ENCODE measurements around the gene TMEM132D.

Gene TMEM132D

DNA sequence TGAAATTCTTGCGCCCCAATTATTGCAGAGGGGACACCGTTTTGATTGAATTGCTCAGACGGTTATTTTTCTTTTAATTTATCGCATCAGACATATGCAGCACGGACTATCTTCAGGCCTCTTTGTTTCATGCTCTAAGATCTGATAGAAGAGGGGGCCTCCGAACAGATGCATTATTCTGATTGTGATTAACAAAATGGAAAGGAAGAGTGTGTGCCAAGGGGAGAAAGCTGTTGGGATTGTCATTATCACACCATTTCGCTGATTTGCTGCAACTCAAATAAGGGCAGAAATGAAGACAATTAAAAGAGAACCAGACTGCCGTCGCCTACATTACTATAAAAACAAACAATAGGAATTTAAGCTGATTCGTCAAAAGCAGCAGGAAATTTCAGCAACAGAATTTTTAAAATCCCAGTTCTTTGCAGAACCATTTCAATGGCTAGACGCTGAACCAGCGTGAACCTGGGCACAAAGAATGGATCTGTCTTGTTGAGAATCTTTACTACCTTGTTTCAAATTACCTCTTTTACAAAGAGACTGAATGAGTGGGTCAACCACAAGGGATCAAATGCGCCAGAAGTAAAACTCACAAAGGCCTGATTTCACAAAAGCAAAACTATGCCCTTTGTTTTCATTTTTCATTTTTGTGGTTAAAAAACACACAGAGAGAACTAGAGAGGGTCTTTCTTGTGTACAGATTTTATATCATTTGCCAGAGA, 30.6 kb downstream of the TMEM132D start:
- DNase-seq: no peak

DNA sequence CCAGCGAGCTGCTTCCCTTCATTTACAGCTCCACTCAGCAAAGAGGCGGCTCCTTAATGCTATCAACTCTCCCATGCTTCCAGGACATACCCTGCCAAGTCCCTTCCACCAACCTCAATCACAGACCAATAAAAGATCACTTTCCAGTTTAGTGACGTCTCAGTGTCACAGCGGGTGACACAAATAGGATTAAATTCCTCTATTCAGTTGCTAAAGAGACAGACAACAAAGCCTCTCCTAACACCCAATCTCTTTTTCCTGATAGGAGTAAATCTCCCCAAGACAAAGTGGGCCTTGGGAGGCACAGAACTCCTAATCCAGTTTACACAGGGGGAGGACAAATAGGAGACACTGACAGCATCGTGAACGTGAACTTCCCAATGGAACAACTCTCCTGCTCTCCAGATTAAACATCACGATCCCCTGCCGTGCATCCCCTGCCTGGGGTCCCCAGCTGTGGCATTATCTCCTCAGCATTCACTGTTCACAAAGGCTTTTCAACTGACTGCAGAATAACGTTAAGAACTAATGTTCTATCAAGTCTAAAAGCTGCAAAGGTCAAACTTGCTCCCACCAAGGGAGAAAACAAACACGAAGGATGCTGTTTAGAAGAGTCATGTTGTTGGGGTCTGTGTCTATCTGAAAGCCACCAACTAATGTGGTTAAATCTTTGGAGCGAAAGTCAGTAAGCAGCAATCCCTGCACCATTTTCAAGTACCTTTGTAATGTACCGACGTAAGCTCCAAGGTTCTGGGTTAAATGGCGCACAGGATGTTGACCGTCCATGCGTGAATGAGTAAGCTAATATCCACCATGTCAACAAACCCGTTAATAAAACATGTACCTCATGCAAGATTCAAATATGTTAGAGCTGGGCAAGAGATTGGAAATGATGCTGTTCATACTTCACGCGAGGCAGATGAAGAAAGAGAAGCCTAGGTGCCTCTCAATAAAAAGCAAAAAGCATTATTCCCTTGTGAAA, 31.5 kb downstream of the TMEM132D start:
- no peak for DNase-seq

DNA sequence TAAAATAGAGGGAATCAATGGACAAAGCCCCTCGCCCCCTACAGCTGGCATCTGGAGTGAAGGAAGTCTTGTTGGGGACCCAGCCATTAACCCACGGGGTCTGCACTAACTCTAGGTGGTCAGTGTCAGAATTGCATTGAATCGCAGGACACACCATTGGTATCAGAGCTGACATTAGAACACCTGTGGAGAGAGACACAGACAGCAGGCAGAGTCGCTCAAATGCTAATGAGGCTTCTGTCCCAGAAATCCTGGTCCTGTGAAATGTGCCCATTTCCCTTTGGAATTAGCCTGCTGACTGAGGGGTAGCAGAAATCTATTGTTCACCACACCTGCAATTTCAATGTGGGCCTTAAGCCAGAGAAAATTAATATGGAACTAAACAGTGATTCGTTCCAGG, 33.0 kb downstream of the TMEM132D start:
- no peak for DNase-seq

- no peak for DNase-seq
These were observed 33.7 kb downstream of the TMEM132D start for GRCh38 chr12:129870136-129870535.

DNA sequence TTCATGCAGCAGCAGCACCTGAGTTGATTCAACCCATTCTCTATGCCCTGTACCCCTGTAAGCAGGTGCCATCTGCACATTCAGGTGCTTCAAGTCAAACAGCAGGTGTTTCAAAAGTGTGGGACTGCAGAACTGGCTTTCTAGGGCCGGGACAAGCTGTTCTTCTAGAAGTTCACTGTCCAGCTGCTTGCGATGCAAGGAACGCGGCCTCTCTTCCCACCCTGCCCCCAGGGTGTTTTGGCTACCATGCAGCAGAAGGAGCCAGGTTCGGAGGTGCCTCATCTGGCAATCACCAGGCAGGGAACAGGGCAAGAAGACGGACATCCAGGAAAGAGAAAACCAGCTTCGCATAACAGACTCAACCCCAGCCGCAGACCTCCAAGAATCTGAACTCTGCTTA, 35.2 kb downstream of the TMEM132D start:
- no peak for DNase-seq

GRCh38 chr12:129863938-129864337, 39.9 kb downstream of the TMEM132D start:
- no peak for DNase-seq

DNA sequence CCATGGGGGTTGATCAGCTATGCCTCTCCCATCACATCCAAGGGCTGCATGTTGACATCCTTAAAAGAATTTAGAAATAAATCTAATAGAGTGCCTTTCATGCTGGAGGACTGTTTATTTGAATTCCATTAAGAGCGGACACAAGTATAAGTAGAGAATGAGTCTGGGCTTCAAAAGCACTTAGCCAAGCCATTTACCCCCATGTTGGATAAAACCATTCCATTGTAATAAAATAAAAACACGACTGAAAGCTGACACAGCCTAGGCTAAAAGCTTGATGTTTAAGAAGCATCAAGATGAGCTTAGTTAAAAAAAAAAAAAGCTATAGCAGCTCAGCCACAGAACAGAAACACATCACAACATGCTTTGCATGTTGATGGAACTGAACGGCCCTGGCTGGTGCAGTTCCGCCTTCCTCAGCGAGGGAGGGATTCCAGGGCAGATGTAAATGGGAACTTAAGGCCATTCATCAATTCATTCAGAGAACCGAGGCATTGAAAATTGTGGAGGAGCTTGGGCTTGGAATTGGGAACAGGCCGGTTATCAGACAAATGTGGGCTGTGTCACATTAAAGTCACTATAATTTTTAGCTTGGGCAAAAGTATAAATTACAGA, 41.2 kb downstream of the TMEM132D start:
- DNase-seq: peak; percentile 80

DNA sequence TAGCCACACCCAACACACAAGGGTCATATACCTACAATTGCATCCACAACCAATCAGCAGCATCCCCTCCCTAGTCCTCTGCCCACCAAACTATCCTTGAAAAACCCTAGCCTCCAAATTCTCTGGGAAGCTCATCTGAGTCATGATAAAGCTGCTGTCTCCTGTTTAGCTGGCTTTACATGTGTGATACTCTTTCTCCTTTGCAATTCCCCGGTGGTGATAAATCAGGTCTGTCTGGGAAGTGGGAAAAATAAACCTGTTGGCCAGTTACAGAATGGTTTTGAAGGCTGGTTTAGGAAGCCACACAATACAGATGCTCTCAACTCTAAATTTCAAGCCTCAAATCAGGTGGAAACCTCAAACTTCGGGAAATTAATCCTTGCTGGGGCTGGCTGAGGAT, 41.9 kb downstream of the TMEM132D start:
- DNase-seq: no peak

DNA sequence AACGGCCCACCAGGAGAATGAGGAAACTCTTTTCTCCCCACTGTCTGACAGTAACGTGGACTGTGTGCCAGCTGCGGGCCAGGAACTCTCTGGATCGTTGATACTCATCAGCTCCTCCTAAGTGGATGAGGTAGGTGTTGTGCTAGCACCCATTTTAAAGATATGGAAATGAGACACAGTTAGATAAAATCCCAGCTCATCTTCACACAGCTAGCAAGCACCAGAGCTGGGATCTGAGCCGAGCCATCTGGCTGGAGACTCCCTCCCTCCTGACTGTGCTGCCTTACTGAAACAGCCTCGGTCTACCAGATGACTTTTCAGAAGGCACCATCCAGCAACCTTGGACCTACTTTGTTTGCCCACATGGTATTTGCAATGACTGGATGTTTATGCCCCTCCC, 49.2 kb downstream of the TMEM132D start:
- DNase-seq: no peak

DNA sequence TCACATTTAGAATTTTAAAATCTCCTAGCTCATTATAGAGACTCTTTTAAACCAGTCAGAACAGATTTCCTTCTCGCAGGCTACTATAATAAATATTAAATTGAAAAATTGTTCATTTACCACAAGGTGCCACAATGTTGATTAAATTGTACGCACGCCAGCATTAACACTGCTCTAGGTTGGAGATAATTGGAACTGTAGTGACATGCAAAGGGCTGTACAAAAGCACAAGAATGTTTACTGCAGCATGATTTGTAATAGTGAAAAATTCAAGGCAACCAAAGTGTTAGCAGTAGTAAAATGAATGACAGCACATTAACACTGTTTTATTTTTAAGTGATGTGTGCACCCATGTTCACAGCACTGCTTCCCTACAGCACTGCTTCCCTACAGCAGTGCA, 52.5 kb downstream of the TMEM132D start:
- DNase-seq: no peak

GRCh38 chr12:129848876-129849275, 54.9 kb downstream of the TMEM132D start:
- DNase-seq: no peak

DNA sequence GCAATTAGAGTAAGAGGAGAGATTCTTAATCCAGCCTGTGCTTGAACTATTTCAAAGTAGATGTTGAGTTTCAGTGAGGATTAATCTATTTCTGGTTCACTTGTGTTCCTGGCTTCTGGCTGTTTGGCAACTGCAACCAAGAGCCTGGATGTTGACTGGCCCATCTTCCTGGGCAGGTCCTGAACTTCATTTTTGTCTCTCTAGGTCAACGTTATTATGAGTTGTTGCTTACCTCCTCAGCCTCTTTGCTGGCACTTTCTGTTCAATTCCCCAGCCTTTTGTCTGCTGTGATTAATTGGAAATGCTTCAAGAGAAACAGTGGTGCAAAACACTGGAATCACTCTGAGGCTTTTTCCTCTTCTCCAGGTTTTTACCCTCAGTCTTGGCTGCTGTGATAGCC, 56.8 kb downstream of the TMEM132D start:
- no peak for DNase-seq

- no peak for DNase-seq
These were observed 59.1 kb downstream of the TMEM132D start for GRCh38 chr12:129844662-129845220.

- no peak for DNase-seq
These were observed 62.6 kb downstream of the TMEM132D start for GRCh38 chr12:129841251-129841650.

DNA sequence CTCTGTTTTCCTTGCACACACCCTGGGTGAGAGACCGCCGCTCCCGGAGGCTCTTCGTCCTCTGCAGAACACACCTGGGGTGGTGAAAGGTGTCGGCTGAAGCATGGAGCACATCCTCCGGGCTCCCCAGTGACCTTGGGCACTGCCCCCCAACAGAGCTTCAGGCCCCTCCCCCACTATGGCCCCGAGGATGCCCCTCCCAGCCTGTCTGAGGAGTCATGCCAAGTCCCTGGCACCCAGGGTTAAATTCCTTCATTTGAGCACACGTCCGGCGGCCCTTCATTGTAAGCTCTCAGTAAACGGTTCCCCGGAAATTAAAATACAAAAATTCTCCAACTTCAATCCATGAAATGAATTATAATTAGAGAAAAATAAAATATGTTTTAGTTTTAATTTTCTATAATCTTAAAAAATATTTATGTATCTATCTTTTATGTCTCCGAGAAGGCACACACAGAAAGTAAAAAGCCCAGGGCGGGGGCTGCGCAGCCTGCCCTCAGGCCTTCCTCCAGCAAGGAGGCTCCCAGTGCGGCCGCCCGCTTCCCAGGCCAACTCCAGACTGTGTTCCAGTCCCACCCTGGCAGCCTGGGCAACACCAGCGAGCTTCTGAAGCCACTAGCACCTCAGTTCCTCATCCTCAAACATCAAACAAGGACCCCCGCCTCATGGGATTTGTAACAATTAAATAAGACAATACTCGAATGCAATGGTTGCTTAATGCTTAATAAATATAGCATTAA, 63.5 kb downstream of the TMEM132D start:
- DNase-seq: no peak

- no peak for DNase-seq
These were observed 64.1 kb downstream of the TMEM132D start for GRCh38 chr12:129839679-129840078.

DNA sequence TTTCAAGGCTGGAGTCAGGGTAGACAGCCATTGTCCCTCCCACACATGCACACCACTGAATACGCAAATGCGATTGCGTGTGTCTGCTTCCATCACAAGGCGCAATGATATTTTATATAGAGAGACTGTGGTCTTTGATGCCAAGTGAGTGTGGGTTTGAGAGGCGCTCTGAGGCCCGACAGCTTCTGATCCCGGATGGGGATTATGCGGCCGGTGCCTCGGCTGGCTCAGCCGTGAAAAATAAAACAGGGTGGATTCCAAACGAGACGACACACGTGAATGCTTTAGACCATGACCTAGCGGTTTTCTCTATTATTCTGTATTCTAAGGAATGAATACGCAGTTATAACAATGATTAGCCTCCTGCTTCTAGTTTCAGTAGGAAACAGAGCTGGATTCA, 72.5 kb downstream of the TMEM132D start:
- no peak for DNase-seq

- no peak for DNase-seq
These were observed 73.0 kb downstream of the TMEM132D start for GRCh38 chr12:129830796-129831195.

GRCh38 chr12:129827866-129828384, 75.9 kb downstream of the TMEM132D start:
- DNase-seq: no peak

DNA sequence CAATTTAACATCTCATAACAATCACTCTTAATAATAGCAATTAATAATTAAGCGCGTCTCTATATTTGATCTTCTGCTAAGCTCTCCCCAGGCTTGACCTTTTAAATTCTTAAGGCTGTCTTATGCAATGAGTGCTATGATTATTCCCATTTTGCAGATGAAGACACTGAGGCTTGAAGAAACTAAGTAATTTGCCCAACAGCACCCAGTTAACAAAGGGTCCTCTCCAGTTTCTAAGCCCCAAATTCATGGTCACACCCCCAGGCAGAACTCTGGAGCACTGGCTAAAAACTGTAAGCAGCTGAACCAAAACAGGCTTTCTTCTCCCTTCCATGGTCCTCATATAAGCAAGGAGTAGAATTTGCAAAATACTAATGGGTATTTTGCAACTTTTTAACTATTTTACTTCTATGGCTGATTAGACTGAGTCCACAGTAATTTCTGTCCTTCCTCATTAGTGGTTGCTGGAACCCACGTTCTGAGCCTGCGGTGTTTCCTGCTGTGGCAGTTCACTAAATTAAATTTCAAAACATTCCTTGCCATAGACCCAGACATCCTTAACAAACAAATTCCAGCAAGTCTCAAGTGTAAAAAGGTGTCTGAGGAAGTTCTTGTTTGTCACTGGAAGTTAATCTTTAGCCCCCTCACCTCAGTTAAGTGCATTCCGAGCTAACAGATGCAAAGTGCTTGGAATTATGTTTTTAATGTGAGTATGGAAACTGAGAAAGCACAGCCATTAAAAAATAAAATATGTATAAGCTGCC, 76.5 kb downstream of the TMEM132D start:
- no peak for DNase-seq

DNA sequence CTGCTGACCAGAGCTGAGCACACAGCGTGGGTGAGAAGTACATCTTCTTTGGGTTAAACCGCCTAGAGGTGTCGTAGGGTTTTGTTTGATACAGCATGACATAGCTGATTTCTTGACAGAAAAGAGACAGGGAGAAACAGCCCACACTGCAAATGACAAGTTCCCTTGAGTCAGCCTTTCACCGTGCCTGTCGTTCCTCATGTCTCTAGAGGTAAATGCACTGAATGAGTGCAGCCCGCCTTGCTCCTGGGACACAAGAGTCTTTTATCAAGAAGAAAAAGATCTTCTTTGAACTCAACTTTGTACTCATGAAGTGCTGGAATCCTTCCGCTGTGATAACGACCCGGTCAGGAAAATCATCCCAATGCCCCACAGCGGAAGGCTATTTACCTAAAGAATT, 77.6 kb downstream of the TMEM132D start:
- DNase-seq: no peak

- DNase-seq: no peak
These were observed 78.5 kb downstream of the TMEM132D start for GRCh38 chr12:129825316-129825715.

Data from DMS79 treated with DMSO at 0.1 percent for 48 hours (cell line).